Measurements from ENCODE around the gene POLR3C.
"Not testable (repeated sequence)": the region's sequence is repeated elsewhere in the genome, so short reads cannot be mapped to it uniquely, and the experiment has no call there.

The POLR3C gene

GRCh38 chr1:145824499-145824842 is 471 bp downstream of the POLR3C start:
- no peak for DNase-seq

- no peak for DNase-seq
Observed at GRCh38 chr1:145826030-145826429, 2.0 kb downstream of the POLR3C start.

GRCh38 chr1:145827966-145828365 is 4.0 kb downstream of the POLR3C start:
- DNase-seq, result no peak

- DNase-seq, result no peak
Observed at GRCh38 chr1:145828367-145829026, 4.5 kb downstream of the POLR3C start.

- not testable (repeated sequence) for DNase-seq
Observed at GRCh38 chr1:145830810-145831209, 6.8 kb downstream of the POLR3C start.

GRCh38 chr1:145837656-145838055 is 13.7 kb downstream of the POLR3C start:
- no peak for DNase-seq

GRCh38 chr1:145843031-145843430 is 19.0 kb downstream of the POLR3C start:
- DNase-seq, result no peak

GRCh38 chr1:145845144-145845513 is 21.1 kb downstream of the POLR3C start:
- no peak for DNase-seq

- peak; percentile 62 for DNase-seq
Observed at GRCh38 chr1:145845514-145846161, 21.6 kb downstream of the POLR3C start, which contains the start of gene NUDT17. TSS of gene NUDT17 (plus strand) at chr1:145845630. CDS start at chr1:145845641, 11 bp downstream.

GRCh38 chr1:145846201-145846612 is 22.2 kb downstream of the POLR3C start:
- DNase-seq, result no peak

GRCh38 chr1:145847827-145848226 is 23.8 kb downstream of the POLR3C start:
- DNase-seq, result no peak

GRCh38 chr1:145849356-145850160 is 25.6 kb downstream of the POLR3C start:
- DNase-seq, result no peak

GRCh38 chr1:145855426-145855948 is 31.5 kb downstream of the POLR3C start:
- no peak for DNase-seq

GRCh38 chr1:145857170-145857569 is 33.2 kb downstream of the POLR3C start:
- no peak for DNase-seq

GRCh38 chr1:145858238-145858900 is 34.4 kb downstream of the POLR3C start:
- DNase-seq, result peak; percentile 74

- peak; percentile 85 for DNase-seq
Observed at GRCh38 chr1:145858901-145859490, 35.0 kb downstream of the POLR3C start, which contains the start of gene PIAS3. TSS of gene PIAS3 (minus strand) at chr1:145859081. CDS start at chr1:145858990, 91 bp downstream.

GRCh38 chr1:145859491-145860023 is 35.6 kb downstream of the POLR3C start:
- peak; percentile 60 for DNase-seq

GRCh38 chr1:145863282-145864018 is 39.5 kb downstream of the POLR3C start:
- DNase-seq, result no peak

- no peak for DNase-seq
Observed at GRCh38 chr1:145868232-145868631, 44.2 kb downstream of the POLR3C start.

- no peak for DNase-seq
Observed at GRCh38 chr1:145871994-145872924, 48.3 kb downstream of the POLR3C start.

All from NCI-H2171 (cell line).